GM15510 (cell line): ENCODE results near the gene OR7G2.

Source experiments
- POLR2A ChIP-seq: IDR thresholded peaks from 3 replicates; pipeline ENCODE4 v1.6.1; 2011; ENCODE audit warnings: borderline replicate concordance; ENCODE audit not compliant: insufficient read length; ENCODE audit errors: extremely low read depth

OR7G2 gene

GRCh38 chr19:9107375-9107774, at the start of gene OR7G2:
OR7G2 (minus strand) TSS chr19:9107475; CDS start chr19:9103243, 4,232 bp downstream.
- TF ChIP-seq POLR2A, result no peak

DNA sequence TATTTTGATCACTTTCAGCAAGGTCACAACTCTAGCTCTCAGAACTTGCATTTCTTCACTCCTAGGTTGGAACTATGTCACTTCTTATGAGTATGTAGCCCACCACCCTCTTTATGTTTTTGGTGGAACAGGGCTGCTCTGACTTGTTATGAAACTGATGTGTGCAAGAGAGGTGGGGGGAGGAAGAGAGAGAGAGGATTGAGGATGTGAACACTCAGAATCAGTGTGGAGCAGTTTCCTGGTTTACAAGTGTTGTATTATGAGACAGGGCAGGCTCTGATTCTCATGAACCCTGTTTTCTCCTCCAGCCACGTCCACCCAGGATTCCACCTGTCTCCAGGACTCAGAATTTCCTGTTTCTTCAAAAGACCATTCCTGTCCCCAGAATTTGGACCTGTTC, 49.0 kb upstream of the OR7G2 start:
- no peak for TF ChIP-seq POLR2A

GRCh38 chr19:9155591-9155990, 48.3 kb upstream of the OR7G2 start:
- no peak for TF ChIP-seq POLR2A

DNA sequence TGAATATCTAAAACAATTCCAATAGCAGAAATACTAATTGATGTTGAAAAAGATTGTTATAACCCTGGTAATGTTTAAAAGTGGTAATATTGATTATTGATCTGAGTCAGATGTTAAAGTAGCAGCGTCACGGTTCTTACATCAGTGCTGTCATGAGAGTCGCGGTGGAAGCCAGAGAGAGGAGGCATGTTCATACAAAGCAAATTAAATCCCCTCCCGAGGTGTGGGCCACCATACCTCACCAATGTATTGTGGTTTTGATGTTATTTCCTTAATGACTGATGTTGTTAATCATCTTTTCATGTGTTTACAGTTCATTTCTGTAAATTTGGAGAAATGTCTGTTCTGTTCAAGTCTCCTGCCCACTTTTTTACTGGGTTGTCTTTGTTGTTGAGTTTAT, 44.1 kb upstream of the OR7G2 start:
- no peak for TF ChIP-seq POLR2A

- TF ChIP-seq POLR2A, result no peak
These were observed 43.4 kb upstream of the OR7G2 start for GRCh38 chr19:9150650-9151049.

DNA sequence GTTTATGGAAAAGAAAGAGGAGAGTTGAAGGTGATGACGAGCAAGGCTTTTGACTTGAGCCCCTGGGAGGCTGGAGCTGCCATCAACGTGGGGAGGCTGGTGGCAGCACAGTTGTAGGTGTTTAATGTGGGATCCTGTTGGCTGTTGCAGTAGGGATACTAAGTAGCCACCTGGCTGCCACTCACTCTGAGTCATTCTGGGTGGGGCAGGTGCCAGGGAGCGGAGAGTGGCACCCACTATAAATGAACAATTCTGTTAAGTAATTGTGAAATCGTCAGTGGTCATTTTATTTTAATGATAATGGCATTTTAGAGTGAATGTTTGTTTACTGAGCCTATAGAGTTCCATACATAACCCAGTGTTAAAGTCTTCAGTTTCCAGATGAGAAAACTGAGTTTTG, 42.7 kb upstream of the OR7G2 start:
- no peak for TF ChIP-seq POLR2A

DNA sequence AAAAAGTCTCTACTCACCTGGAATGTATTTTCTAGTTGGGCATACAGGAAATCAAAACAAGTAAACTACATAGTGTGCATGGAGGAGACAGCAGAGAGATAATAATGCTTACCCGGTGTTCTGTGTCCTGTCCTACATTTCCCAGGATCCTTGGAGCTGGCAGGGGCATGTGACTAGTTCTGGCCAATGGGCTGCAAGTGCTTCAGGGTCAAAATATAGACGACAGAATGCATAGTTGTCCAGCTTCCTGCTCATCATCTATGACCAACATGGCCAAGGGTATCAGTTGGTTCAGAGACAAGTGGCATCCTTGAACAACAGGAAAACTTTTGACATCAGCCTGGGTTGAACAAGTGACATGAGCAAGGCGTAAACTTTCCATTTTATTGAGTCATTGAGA, 41.4 kb upstream of the OR7G2 start:
- TF ChIP-seq POLR2A, result no peak

- no peak for TF ChIP-seq POLR2A
These were observed 39.6 kb upstream of the OR7G2 start for GRCh38 chr19:9146882-9147281.

GRCh38 chr19:9144920-9145319, 37.6 kb upstream of the OR7G2 start:
- TF ChIP-seq POLR2A, result no peak

DNA sequence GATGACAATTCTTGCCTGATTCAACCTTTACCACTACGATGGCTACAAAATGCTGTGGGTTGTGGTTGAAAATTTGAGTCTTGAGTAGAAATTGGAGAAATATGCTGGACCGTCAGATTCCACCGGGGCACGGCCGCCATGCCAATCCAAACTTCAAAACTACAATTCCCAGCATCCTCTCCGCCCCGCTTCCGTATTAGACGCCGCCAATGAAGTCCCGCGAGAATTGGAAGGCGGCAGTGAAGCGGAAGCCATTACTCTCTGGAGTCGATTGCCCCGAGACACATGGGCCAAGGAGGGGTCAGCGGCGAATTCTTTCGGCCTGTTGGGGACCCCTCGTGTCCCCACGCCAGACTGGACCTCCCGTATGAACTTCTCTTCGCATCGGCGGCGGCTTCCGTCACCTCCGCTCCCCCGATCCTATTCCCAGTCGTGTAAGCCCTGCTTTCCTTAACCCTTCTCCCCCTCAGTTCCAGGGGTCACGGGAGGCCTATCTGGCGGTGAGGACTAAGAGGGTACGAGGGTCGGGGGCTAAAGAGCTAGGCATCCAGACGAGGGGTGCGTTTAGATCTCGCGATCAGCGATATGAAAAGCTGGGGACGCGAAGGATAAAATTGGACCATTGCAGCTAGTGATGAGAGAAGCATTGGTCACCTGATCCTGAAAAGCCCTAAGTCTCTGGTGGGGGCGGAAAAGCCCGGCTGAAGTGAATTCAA, 33.0 kb upstream of the OR7G2 start, which contains the start of gene ZNF317:
Gene ZNF317, plus strand, starts transcription at position 239 of the 716 bp plus-strand sequence. CDS start 15,620 bp downstream, outside the sequence.
- peak; percentile 77 for TF ChIP-seq POLR2A

DNA sequence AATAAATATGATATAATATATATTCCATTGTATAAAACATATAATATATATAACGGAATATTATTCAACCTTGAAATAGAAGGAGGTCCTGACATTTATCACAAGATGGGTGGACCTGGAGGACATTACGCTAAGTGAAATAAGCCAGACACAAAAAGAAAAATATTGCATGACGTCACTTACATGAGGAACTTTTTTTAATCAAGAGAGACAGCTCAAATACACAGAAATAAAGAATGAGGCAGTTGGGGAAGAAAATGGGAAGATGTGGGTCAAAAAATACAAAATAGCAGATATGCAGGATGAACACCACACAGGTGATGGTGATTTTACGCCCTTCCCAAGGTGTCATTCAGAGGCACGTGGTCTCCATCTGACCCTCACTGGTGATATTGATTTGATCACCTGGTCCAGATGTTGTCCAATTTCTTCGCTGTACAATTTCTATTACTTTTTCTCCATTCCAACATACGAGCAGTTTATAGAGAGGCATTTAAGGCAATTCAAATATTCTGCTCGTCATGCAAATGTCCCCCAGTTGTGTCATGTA, 32.4 kb upstream of the OR7G2 start:
- no peak for TF ChIP-seq POLR2A

DNA sequence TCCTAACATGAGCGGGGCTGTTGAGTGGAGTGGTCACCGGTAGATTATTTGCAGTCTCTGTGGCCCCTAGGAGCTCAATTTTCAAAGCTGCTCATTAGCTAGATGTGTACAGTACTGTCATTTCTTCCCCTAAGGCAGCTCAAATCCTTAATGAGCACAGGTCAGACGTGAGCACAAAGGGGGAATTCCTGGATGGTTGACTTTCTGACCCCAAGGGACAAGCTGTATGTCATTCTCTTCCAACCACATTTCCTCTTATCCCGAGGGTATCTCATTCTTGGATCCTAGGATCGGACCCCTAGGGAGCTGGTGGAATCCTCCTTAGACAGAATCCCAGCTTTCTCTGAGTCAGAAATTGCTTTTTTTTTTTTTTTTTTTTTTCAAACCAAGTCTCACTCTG, 25.1 kb upstream of the OR7G2 start:
- TF ChIP-seq POLR2A, result no peak

DNA sequence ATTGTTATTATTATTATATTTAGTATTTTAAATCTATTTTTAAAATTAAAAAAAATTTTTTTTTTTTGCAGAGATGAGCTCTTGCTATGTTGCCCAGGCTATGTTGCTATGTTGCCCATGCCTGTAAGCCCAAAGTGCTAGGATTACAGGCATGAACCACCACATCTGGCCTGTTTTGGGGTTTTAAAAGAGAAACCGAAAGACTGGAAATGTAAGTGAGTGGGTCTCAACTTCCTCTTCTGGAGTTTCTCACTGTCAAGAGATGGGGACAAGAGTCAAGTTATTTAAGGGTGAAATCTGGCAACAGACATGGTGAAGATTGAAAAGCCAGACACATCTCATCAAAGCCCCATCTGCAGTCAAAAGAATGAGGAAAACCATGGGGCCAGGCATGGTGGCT, 23.7 kb upstream of the OR7G2 start:
- no peak for TF ChIP-seq POLR2A

DNA sequence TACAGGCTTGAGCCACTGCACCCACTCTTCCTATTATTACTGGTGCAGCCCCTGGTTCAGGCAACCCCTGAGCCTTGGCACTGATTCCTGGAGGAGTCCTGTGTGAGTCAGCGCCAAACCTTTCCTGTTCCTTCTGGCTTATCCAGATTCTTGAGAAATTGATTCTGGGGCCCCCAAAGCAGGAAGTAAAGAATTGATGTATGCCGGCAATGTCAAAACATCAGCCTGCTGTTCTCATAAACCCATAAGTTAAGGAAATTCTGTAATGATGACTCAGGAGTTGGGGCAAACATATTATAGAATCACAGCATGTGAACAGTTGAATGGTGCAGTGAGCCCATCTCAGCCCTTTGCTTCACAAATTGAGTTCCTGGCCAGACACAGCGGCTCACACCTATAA, 20.9 kb upstream of the OR7G2 start:
- no peak for TF ChIP-seq POLR2A

GRCh38 chr19:9126900-9127405, 19.7 kb upstream of the OR7G2 start, which contains the start of gene OR7G3:
OR7G3 (minus strand) TSS chr19:9126950; CDS start chr19:9126950, 0 bp downstream.
- TF ChIP-seq POLR2A, result no peak

- no peak for TF ChIP-seq POLR2A
These were observed 9.3 kb upstream of the OR7G2 start for GRCh38 chr19:9116547-9116946.
